Measurements from ENCODE around the gene IFIT1.
A peak's percentile ranks its signal among the peaks of the same experiment; 100 is the strongest.

IFIT1 gene, protein sequence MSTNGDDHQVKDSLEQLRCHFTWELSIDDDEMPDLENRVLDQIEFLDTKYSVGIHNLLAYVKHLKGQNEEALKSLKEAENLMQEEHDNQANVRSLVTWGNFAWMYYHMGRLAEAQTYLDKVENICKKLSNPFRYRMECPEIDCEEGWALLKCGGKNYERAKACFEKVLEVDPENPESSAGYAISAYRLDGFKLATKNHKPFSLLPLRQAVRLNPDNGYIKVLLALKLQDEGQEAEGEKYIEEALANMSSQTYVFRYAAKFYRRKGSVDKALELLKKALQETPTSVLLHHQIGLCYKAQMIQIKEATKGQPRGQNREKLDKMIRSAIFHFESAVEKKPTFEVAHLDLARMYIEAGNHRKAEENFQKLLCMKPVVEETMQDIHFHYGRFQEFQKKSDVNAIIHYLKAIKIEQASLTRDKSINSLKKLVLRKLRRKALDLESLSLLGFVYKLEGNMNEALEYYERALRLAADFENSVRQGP

DNA sequence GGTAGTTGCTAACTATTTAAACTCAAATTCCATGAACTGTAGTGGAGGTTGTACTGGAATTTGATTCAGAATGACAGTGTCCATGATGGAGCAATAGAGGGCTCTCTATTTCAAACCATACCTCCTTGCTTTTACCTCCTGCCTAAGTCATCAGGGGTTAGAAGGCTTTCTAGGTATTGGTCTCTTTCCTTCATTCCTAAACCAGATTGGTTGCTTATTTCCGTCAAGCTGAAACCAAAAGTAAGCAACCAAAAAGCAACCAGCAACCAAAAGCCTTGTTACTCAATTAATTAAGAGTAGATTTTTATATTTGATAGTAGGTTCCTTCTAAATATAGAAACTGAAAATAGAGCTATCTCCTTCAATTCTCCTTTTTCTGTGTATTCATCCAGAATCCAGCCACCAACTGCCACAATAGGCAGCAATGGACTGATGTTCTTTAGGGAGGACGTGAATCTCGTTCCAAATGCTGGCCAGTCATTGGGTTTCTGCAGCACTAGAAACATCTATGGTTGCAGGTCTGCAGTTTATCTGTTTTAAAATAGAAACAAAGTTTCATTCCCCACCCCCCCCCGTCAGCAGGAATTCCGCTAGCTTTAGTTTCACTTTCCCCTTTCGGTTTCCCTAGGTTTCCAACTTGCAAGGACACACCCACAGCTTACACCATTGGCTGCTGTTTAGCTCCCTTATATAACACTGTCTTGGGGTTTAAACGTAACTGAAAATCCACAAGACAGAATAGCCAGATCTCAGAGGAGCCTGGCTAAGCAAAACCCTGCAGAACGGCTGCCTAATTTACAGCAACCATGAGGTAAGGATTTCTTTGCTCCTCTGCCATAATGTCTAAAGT lies at the start of gene IFIT1:
Gene IFIT1, plus strand, starts transcription at position 717 of the 850 bp plus-strand sequence. Its CDS starts 90 bp downstream, at position 807.
- TF ChIP-seq, protein P1, sequence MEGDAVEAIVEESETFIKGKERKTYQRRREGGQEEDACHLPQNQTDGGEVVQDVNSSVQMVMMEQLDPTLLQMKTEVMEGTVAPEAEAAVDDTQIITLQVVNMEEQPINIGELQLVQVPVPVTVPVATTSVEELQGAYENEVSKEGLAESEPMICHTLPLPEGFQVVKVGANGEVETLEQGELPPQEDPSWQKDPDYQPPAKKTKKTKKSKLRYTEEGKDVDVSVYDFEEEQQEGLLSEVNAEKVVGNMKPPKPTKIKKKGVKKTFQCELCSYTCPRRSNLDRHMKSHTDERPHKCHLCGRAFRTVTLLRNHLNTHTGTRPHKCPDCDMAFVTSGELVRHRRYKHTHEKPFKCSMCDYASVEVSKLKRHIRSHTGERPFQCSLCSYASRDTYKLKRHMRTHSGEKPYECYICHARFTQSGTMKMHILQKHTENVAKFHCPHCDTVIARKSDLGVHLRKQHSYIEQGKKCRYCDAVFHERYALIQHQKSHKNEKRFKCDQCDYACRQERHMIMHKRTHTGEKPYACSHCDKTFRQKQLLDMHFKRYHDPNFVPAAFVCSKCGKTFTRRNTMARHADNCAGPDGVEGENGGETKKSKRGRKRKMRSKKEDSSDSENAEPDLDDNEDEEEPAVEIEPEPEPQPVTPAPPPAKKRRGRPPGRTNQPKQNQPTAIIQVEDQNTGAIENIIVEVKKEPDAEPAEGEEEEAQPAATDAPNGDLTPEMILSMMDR (IDR thresholded peaks at IDR 0.05; ENCODE audit: insufficient read depth, low read length, missing control alignments): no peak
- CTCF ChIA-PET: interaction anchor here (0.9 to 3.0 kb wide), 11 partner anchors 9 to 178 kb away, joined by 3 to 20 read pairs (median 4); partner anchors contain the start of gene LIPA
- H3K4me3 ChIP-seq (ENCODE audit: low read depth, low read length): peak within 1 kb of the TSS; percentile 75
- POLR2A ChIA-PET: interaction anchor here (0.6 to 1.0 kb wide), 3 partner anchors 141 to 254 kb away, joined by 3 to 5 read pairs (median 5); no protein-coding TSS in a partner anchor
- peak; percentile 85 for DNase-seq (ENCODE audit: low read depth, low spot score)

DNA sequence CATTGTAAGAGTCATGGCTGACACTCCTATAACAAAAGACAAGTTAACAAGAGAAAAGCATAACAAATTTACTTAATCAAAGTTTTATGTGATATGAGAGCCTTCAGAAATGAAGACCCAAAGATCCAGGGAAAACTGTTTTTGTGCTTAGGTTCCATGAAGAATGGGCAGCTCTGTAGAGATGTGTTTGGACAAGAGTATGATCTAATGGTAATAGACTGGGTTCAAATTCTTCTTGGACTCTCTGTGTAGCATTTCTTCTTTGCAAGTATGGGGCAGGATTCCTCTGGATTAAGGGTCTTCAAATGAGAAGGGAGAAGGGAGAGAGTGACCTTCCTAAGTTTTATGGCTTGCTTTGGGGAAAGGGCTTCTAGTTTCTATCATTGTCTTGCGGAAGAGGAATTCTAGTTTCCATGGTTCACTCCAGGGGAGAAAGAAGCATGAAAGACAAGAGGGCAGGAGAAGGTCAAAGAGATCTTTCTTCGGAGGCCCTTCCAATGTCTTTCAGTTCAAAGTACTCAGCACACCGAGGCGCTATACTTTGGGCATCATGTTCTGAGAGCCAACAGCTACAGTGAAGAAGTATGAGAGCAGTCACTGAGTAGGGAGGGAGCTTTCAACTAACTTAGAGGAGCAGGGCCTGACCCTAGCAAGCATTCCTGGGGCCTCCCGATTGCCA lies 49.2 kb upstream of the IFIT1 start:
- H3K4me3 ChIP-seq (ENCODE audit: low read depth, low read length): no peak overlapping the region
- TF ChIP-seq, protein P1 (IDR thresholded peaks at IDR 0.05; ENCODE audit: insufficient read depth, low read length, missing control alignments): no peak
- POLR2A ChIA-PET: interaction anchor here (1.1 kb wide), 1 partner anchor 9 kb away, joined by 3 read pairs; no protein-coding TSS in a partner anchor
- DNase-seq (ENCODE audit: low read depth, low spot score): no peak
- CTCF ChIA-PET: interaction anchor here (1.1 to 2.2 kb wide), 3 partner anchors 8 to 25 kb away, joined by 4 to 9 read pairs (median 4); partner anchors contain the start of gene IFIT3

DNA sequence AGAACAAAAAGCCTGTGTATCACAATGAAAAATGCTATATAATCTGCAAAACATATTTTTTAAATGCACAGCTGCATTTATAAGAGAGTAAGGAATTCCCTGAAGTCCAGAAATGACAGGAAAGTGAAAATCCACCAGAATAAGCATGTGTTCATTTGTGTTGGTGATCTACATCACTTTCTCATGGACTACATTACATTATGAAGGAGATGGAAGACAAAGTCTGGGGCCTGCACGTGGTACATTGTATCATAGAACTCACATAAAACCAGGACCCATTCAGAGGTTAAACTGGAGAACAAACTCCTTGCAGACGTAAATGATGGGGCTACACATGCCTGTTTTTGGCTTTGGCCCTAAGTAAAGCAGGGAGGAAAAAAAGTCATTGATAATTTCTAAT lies 48.3 kb upstream of the IFIT1 start:
- CTCF ChIA-PET: interaction anchor here (1.1 to 2.2 kb wide), 3 partner anchors 7 to 25 kb away, joined by 4 to 9 read pairs (median 4); partner anchors contain the start of gene IFIT3
- POLR2A ChIA-PET: interaction anchor here (1.1 kb wide), 1 partner anchor 8 kb away, joined by 3 read pairs; no protein-coding TSS in a partner anchor
- no peak for DNase-seq (ENCODE audit: low read depth, low spot score)
- no peak overlapping the region for H3K4me3 ChIP-seq (ENCODE audit: low read depth, low read length)
- TF ChIP-seq, protein P1 (IDR thresholded peaks at IDR 0.05; ENCODE audit: insufficient read depth, low read length, missing control alignments): no peak

DNA sequence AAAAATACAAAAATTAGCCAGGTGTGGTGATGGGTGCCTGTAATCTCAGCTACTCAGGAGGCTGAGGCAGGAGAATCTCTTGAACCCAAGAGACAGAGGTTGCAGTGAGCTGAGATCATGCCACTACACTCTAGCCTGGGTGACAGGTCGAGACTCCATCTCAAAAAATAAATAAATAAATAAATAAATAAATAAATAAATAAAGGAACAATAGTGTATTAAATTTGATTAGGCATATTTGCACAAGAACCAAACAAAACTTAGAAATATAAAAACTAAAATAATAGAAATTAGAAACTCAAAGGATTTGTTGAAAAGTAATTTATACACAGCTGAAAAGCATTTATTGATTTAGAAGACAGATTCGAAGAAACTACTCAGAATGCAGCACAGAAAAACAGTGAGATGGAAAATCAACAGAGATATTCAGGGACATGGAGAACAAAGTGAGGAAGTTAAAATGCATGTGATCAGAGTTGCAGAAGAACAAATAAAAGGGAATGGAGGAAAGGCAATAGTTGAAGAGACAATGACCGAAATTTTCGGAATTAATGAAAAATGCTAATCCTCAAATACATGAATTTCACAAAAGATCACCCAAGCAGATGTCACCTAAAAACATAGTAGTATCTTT lies 46.9 kb upstream of the IFIT1 start:
- ChIA-PET POLR2A (no interaction called here), CTCF (interaction anchor here (1.2 kb wide), 1 partner anchor 10 kb away, joined by 4 read pairs; no protein-coding TSS in a partner anchor)
- H3K4me3 ChIP-seq (ENCODE audit: low read depth, low read length): no peak overlapping the region
- DNase-seq (ENCODE audit: low read depth, low spot score): no peak
- TF ChIP-seq, protein P1 (IDR thresholded peaks at IDR 0.05; ENCODE audit: insufficient read depth, low read length, missing control alignments): no peak

DNA sequence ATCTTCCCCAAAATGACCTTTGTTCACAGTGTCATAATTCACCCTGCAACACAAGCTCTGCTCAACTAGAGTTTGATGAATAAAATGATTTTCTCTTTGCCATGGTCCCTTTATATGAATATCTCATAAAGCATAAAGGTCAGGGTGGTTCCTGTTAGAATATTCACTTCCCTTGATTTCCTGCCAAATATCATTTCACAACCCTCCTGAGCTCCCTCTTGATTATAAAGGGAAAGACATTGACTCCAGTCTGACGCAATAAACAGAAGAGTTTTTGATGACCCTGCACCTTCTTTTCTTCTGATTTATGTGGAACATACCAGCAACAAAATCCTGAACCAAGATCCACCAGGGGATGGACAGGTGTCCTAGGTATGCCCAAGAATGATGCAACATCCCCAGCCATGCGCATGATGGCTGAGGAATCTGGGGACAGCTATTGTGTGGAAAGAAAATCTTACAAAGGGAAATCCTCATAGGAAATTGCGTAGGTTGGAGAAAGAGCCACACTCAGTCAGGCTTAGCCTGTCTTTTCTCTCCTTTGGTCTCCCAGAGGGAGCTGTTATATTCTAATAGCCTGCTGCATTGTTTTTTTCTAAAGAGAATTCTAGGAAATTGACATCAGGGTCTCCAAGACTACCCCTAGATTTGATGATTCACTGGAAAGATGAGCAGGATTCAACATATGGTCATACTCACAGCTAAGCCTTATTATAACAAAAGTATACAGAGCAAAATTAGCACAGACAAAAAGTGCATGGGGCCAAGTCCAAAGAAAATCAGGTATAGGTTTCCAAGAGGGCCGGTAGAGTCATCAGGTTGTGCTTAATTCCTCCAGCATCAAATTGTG lies 45.8 kb upstream of the IFIT1 start:
- ChIA-PET CTCF (interaction anchor here (0.8 to 1.6 kb wide), 4 partner anchors 11 to 218 kb away, joined by 3 to 7 read pairs (median 4); no protein-coding TSS in a partner anchor), POLR2A (no interaction called here)
- TF ChIP-seq, protein P1 (IDR thresholded peaks at IDR 0.05; ENCODE audit: insufficient read depth, low read length, missing control alignments): no peak
- no peak overlapping the region for H3K4me3 ChIP-seq (ENCODE audit: low read depth, low read length)
- DNase-seq (ENCODE audit: low read depth, low spot score): no peak
